Measurements from ENCODE around the gene TROAP.
"Not testable (repeated sequence)": the region's sequence is repeated elsewhere in the genome, so short reads cannot be mapped to it uniquely, and the experiment has no call there.

Gene TROAP

GRCh38 chr12:49369411-49370145, 46.5 kb downstream of the TROAP start:
- DNase-seq = no peak

DNA sequence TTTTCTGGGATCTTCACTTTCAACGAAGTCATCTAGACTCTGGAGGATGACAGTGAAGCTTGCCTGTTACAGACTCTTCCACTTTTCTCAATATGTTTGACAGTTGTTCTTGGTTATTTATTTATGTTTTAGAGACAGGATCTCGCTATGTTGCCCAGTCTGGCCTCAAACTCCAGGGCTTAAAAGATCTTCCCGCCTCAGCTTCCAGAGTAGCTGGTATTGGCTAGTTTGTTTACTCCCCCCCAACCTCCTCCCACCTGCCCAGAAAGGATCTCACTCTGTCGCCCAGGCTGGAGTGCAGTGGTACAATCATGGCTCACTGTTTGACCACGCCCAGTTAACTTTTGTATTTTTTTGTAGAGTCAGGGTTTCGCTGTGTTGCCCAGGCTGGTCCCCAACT, 47.5 kb downstream of the TROAP start:
- DNase-seq = no peak

DNA sequence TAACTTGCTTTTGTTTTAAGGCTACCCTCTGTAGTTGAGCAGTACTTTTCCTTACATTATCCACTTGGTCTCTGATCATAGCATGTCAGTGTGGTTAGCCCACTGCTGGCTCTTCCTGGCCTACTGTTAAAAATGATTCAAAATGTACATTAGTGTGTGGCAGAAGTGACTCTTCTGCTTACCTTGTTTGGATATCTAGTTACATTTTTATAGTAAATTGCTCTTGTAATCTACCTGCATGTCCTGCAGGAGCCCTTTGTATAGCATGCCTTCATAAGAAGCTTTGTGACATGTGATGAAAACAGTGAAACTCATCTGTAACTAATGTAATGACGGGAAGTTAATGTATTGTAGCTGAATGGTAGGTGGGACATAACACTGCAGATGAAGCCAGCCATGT, 52.4 kb downstream of the TROAP start:
- peak; percentile 7 for DNase-seq

DNA sequence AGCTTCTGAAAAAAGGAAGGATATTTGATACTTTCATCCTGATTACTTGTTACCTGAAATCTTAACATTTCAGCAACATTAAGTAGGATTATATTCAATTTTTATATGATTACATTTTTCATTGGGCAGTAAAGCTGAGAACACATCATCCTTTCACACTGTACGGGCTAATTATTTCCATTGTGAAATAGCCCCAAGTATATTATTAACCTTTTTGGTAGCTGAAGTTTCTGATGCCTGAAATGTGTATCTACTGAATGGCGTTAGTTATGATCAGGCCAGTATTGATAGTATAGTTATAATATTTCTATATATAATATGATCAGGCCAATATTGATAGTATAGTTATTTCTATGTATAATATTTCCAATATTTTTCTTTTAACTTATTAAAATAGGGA, 54.3 kb downstream of the TROAP start:
- DNase-seq = no peak

DNA sequence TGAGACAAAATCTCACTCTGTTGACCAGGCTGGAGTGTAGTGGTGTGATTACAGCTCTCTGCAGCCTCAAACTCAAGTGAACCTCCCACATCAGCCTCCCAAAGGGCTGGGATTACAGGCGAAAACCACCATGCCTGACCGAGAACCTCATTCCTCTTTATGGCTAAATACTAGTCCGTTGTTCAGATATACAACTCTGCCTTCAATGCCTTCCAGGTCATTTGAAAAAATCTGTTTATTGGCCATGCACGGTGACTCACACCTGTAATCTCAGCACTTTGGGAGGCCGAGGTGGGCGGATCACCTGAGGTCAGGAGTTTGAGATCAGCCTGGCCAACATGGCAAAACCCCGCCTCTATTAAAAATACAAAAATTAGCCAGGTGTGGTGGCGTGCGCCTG, 57.1 kb downstream of the TROAP start:
- DNase-seq = not testable (repeated sequence)
